NCI-H524 treated with DMSO at 0.1 percent for 48 hours (cell line): ENCODE data around the gene HGS.
A peak's percentile ranks its signal among the peaks of the same experiment; 100 is the strongest.

ENCODE experiments used
- DNase-seq: peaks from one replicate; lab custom pipeline; 2025; lab: John Stamatoyannopoulos, UW

Gene HGS

DNA sequence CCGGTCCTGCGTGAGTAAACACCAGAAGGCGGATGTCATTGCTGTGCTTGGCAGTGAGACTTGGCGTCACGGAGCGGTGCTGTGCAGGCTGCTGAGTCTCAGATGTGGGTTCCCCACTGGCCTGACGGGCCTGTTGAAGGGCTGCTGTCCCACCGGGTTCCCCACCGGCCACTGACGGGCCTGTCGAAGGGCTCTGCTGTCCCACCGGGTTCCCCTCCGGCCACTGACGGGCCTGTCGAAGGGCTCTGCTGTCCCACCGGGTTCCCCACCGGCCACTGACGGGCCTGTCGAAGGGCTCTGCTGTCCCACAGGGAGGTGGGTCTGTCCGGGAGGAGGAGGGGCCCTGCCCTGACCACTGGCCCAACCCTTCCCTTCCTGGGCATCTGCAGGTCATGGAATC, 2.8 kb downstream of the HGS start:
- DNase-seq, result no peak

DNA sequence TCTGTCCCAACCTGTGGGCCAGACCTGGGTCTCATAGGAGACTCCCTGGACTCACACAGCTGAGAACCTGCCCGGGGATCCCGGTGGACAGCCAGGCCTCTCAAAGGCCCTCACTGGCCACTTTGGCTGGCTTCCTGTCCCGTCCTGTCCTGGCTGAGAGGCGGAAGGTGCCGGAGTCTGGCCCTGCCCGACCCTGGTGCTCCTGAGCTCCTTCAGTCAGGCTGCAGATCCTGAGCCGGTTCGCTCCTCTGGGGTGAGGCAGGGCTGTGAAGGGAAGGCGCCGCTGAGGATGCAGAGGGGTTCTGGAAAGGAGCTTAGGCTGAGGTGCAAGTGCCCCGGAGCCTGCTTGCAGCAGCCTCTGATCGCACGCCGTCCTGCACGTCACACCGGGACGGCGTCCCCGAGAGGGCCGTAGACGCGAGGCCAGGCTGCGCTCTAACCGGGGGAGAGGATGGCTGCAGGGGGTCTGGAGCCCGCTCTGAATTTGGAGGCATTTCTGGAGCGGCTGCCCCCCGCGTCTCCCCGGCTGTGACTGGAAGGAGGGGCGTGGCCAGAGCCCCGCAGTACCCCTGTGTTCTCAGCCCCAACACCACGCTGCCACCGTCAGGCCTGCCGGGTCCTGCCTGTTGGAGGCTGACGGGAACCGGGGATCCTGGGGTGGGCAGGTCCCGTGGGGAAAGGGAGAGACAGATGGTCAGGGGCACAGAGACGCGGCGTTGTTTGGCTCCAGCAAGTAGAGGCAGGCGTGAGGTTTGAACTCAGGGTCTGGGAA, 4.1 kb downstream of the HGS start:
- no peak for DNase-seq

DNA sequence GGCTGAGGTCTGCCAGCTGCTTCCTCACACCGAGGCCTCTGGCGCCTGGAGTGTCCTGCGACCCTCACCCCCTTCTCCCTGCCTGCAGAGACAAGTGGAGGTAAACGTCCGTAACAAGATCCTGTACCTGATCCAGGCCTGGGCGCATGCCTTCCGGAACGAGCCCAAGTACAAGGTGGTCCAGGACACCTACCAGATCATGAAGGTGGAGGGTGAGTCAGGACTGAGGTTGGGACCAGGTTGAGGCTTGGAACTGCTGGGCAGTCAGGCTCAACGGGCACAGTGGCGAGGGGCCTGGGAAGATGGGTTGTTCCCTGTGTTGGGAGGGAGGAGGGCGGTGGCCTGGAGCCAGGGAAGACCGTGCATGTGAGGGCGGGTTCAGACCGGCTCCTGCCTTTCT, 4.8 kb downstream of the HGS start:
- no peak for DNase-seq

DNA sequence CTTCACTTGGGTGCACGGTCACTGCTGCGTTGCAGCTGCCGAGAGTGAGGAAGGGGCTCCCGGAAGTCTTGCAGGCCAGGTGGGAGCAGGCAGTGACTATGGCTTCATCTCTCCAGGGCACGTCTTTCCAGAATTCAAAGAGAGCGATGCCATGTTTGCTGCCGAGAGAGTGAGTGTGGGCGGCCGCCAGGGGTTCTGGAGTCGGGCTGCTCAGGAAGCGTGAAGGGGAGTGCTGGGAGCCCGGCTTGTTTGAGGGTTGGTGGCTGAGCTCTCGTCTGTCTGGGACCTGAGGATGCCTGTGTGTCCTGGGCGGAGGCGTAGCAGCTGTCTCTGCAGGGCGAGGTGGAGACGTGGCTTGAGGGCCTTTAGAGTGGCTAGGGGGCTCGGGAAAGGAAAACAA, 6.3 kb downstream of the HGS start:
- no peak for DNase-seq

DNA sequence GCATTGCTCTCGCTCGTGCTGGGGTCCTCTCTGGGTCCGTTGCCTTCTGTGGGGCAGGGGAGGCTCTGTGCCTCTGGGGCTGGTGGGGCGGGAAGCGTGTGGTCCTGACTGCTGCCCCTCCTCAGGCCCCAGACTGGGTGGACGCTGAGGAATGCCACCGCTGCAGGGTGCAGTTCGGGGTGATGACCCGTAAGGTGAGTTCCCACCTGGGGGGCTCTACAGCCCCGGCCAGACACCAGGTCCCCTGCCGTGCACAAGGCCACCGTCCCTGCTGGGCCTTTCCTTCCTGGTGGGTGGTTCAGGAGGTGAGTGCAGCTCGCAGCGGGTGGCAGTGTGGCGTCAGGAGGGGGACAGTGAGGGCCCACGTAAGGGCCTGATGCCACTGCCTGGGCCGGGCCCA, 6.7 kb downstream of the HGS start:
- DNase-seq, result no peak

DNA sequence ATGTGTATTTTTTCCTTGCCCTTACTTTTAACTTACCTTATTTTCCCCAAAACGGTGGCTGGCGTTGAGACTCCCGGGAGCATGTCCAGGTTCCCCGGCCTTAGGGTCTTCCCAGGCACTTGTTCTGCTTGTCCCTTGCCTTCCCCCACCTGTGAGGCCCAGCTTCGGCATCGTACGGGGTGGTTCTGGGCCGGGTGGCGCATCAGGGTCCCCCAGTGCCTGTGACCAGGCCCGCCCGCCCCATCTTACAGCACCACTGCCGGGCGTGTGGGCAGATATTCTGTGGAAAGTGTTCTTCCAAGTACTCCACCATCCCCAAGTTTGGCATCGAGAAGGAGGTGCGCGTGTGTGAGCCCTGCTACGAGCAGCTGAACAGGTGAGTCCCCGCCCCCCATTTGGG, 7.4 kb downstream of the HGS start:
- no peak for DNase-seq

DNA sequence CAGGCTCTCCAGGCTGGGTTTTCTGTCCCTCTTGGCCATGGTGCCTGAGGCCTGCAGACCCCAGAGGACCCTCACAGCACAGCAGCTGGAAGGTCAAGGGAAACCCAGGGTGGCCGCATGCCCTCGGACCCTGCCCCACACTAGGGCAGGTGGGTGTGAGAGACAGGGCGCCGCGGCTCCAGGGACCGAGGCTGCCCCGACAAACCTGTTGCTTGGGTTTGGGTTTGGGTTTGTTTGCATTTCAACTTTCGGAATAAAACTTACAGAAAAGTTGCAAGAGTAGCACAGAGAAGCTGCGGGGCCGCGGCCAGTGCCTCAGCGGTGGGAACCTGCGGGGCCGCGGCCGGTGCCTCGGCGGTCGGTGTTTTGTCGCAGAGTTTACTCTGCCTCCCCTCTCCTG, 7.8 kb downstream of the HGS start:
- no peak for DNase-seq

DNA sequence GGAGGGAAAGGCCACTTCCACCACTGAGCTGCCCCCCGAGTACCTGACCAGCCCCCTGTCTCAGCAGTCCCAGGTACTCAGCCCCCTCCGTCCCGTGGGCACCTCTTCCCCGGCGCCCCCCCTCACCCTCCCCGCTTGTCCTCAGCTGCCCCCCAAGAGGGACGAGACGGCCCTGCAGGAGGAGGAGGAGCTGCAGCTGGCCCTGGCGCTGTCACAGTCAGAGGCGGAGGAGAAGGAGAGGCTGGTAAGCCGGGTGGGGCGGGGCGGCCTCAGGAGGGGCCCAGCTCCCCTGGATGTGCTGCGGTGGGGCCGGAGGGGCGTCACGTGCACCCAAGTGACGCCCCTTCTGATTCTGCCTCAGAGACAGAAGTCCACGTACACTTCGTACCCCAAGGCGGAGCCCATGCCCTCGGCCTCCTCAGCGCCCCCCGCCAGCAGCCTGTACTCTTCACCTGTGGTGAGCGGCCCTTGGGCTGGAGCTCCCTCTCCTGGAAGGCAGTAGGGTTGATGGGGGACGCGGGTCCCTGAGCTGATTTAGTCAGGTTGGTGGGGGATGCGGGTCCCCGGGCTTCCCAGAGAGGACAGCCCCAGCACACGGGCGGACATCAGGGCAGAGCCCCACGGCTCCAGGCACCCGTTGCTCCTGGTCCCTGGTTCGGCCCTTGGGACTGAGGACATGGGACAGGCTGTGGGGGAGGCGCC, 9.8 kb downstream of the HGS start:
- DNase-seq, result no peak

DNA sequence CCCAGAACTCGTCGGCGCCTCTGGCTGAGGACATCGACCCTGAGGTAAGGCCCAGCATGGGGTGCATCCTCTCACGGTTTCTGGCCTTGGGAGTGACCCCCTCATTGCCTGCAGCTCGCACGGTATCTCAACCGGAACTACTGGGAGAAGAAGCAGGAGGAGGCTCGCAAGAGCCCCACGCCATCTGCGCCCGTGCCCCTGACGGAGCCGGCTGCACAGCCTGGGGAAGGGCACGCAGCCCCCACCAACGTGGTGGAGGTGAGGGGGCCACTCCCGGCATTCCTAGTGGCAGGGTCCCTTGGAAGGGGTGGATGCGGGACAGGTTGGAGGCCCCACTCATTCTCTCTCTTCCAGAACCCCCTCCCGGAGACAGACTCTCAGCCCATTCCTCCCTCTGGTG, 11.0 kb downstream of the HGS start:
- no peak for DNase-seq

DNA sequence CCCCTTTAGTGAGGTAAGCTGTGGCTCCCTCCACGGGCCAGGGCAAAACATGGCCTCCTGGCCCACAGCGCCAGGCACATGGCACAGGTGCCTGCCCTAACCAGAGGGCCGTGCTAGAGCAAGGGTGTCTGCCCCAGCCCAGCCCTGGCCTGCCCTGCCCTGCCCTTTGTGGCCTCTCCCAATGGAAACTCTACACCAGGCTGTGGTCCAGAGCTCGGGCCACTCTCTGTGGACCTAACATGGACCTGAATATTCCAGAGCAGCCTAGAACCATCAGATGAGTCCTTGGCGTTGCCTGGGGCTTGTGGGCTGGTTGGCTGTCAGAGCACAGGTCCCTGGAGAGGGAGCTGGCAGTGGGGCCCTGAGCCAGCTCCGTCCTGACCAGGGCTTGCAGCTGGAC, 11.4 kb downstream of the HGS start:
- DNase-seq, result no peak

DNA sequence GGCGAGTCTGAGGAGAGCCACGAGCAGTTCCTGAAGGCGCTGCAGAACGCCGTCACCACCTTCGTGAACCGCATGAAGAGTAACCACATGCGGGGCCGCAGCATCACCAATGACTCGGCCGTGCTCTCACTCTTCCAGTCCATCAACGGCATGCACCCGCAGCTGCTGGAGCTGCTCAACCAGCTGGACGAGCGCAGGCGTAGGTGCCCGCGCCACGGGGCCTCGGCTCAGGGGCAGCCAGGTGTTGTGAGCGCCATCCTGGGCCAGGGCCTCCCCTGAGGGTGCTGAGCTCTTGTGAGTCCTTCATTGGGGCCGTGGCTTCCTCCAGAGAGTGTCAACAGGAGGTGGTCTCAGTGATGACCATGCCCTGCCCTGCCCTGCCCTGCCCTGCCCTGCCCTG, 12.0 kb downstream of the HGS start:
- DNase-seq, result no peak

DNA sequence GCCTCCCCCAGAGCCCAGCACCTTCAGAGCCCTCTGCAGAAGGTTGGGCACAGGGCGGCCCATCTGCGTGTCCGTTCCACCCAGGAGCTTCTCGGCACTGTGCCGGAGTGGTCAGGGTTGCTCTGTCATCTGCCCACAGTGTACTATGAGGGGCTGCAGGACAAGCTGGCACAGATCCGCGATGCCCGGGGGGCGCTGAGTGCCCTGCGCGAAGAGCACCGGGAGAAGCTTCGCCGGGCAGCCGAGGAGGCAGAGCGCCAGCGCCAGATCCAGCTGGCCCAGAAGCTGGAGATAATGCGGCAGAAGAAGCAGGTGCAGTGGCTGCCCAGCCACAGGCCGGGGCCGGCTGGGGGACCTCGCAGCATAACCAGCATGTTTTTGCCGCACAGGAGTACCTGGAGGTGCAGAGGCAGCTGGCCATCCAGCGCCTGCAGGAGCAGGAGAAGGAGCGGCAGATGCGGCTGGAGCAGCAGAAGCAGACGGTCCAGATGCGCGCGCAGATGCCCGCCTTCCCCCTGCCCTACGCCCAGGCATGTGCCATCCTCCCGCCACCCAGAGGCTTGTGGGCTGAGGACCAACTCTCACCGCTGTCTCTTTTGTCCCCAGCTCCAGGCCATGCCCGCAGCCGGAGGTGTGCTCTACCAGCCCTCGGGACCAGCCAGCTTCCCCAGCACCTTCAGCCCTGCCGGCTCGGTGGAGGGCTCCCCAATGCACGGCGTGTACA, 12.6 kb downstream of the HGS start:
- DNase-seq, result no peak

DNA sequence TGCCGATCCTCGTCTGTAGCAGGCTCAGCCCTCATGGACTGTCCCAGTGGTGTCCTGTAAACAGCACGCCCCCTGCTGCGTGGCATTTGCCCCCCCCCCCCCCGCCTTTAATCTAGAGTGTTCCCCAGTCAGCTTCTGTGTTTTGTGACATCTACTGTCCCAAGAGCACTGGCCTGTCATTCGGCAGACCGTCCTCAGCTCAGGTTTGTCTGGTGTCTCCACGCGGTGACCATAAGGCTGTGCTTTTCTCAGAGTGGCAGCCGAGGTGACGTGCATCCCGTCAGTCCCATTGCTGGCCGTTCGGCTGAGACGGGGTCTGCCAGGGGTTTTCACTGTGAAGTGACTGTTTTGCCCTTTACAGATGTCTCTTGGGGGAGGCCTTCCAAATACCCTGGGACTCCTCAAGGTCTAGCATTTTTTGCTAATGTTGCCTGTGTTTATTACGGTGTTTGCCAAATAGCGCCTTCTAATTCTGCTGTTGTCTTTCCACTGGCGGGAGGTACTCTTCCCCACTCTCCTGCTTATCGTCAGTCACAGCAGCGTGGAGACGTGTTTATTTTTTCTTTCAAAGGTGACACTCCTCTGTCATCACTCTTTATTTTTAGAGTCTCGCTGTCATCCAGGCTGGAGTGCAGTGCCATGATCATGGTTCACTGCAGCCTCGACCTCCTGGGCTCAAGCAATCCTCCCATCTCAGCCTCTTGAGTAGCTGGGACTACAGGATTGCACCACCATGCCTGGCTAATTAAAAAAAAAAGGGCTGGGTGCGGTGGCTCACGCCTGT, 13.6 kb downstream of the HGS start:
- no peak for DNase-seq

DNA sequence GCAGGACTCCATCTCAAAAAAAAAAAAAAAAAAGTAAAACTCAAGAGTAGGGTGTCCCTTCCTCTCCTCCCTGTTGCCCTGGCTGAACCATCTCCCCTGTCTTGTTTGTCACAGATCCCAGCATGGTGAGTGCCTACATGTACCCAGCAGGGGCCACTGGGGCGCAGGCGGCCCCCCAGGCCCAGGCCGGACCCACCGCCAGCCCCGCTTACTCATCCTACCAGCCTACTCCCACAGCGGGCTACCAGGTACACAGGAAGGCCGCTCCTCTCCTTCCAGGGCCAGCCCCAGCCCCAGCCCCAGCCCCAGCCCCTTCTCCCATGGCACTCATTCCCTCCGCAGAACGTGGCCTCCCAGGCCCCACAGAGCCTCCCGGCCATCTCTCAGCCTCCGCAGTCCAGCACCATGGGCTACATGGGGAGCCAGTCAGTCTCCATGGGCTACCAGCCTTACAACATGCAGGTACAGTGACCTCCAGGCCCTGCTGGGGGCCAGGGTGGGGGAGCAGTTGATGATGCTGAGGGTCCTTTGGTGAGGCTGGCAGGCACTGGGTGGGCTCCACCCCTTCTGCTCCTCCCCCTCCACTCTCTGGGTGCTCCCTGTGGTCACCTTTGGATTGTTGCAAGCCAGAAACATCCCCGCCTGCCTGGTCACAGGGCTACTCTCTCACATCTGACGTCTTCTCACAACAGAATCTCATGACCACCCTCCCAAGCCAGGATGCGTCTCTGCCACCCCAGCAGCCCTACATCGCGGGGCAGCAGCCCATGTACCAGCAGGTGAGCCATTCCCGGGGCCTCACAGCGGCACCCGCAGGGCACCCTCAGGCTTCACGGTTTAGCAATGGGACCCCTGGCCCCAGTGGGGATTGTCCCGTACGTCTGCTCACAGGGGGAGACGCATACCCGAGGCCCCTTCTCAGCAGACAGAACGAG, 16.8 kb downstream of the HGS start:
- DNase-seq, result no peak

DNA sequence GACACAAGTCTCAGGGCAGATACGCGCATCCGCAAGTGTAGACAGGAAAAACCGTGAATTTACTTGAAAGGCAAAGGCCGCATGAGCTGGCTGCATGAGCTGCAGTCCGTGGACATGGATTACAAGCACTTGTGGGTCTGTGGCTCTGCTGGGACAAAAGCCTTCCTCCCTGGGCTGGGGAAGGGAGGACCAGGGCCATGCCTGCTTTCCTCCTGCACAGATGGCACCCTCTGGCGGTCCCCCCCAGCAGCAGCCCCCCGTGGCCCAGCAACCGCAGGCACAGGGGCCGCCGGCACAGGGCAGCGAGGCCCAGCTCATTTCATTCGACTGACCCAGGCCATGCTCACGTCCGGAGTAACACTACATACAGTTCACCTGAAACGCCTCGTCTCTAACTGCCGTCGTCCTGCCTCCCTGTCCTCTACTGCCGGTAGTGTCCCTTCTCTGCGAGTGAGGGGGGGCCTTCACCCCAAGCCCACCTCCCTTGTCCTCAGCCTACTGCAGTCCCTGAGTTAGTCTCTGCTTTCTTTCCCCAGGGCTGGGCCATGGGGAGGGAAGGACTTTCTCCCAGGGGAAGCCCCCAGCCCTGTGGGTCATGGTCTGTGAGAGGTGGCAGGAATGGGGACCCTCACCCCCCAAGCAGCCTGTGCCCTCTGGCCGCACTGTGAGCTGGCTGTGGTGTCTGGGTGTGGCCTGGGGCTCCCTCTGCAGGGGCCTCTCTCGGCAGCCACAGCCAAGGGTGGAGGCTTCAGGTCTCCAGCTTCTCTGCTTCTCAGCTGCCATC, 17.7 kb downstream of the HGS start:
- no peak for DNase-seq

DNA sequence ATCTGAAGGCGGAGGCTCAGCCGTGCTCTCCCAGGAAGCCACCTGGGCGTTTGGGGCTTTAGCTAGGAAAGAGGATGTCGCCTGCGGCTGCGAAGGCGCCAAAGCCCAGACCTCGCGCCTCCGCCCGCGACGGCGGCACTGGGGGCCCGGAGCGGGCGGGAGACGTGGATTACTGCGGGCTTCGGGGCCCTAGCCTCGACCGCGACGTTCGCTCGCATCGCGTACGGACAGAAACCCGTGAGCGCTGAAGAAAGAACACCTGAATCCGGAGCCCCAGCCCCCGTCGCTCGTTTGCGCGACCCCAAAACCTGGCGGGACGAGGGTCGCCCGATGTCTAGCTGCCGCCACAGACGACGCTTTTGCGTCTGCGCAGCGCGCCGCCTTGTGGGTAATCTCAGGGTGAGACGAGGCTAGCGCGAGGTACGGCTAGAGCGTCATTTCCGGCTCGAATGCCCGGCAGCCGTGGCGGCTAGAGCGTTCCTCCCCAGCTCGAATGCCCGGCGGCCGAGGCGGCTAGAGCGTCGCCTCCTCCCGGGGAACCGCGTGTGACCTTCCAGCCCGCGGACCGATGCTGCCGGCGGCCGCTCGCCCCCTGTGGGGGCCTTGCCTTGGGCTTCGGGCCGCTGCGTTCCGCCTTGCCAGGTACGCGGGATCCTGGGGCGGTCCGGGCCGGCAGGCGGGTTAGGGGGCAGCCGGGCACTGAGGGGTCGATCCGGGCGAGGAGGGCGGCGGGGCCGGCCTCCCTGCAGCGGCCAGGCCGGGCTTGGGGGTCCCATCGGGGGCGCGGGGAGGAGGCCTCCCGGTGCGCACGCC, 19.3 kb downstream of the HGS start, which contains the start of gene MRPL12:
Gene MRPL12, plus strand, starts transcription at position 434 of the 813 bp plus-strand sequence. Its CDS starts 135 bp downstream, at position 569.
- DNase-seq, result peak; percentile 89

DNA sequence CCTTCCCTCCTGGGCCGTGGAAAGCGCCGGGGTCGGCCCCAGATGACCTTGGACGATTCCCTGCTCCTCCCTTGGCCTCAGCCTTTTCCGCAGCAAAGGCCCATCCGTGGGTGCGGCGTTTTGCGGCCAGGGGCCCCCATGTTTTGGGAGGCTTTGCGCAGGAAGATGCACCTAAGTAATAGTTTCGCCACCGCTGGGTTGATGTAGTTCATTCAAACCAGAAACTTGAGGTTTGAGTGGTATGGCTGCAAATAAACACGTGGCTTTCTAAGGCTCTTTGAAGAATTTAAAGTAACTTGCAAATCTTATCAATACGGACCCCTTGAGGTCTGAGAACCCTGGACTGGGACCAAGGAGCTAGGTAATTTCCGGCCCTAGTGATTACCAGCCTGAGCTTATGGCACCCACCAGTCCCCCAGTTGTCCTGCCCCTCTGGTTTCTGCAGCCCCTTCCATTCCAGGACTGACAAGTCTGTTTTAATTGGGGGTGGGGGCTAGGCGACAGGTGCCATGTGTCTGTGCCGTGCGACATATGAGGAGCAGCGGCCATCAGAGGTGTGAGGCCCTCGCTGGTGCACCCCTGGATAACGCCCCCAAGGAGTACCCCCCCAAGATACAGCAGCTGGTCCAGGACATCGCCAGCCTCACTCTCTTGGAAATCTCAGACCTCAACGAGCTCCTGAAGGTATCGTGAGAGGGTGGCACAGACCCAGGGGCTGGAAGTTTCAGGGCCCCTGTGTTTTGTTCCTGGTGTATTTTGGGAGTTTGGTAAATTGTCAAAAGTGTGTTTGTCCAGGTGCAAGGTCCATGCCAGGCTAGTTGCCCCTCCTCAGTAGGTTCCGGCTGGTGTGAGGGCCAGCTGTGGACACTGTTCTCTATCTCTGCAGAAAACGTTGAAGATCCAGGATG, 20.2 kb downstream of the HGS start:
- no peak for DNase-seq

DNA sequence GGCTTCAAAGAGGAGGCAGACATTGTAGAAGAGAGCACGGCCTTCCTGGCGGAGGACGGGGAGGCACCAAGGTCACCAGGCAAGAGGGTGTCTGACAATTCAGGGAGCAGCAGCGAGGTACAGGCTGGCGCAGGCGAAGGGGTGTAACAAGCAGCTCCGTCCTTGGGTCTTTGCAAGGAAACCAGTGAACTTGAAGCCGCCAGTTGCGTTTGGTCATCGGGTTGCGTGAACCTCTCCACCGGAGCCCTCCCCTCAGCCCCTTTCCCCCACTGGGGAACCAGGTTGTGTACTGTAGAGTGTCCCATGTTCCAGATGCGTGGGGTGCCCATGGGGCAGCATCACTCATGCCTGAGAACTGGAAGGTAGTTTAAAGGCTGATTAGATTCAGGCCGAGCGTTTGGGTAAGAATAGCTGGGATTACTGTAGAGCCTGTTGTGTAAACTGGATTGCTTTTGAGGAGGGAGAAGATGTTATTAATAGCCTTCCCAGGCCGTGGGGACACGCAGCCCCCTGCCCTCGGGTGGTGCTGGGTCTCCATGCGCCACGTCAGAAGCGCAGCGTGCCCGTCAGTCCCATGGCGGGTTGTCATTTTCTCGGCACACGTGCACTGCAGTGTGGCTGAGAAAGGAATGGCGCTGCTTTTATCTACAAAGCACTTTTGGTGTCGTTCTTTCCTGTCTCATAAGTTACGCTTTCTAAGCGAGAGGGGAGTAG, 21.9 kb downstream of the HGS start:
- no peak for DNase-seq
